H1 (cell line): ENCODE results near the gene C5orf52. TPM values are rescaled to one million over a fixed set of nuclear protein-coding genes. Genes with fewer than 3 reads are reported as not detected.

Experiments
- CTCF ChIA-PET: fragments of 300-600 bp; sonication (Branson Sonifier 250); formaldehyde crosslinking; loops from one replicate; lab custom pipeline; 2021; ENCODE audit not compliant: partially characterized antibody; lab: Charles Lee
- POLR2A ChIA-PET: fragments of 300-600 bp; sonication (Branson Sonifier 250); formaldehyde crosslinking; loops from one replicate; lab custom pipeline; 2021; ENCODE audit warnings: inconsistent platforms; ENCODE audit not compliant: partially characterized antibody; lab: Charles Lee
- DNase-seq, 2 experiments: peaks; one replicate each; pipeline versions ENCODE4 v3.0.0 to v3.0.0-alpha.2; 2010 to 2022; ENCODE audit warnings: low spot score in 2 of 2, low read depth in 1 of 2, mixed read lengths in 1 of 2
- FAIRE-seq: peaks from 2 replicates; lab custom pipeline; 2011; peaks lifted over from hg19 to GRCh38; lab: Jason Lieb, UNC
- H2AFZ ChIP-seq: 2 replicates; pipeline ENCODE4 v1.8.1; 2012; ENCODE audit warnings: low read length, inconsistent platforms
- H2AK5ac ChIP-seq: 2 replicates; pipeline ENCODE4 v1.6.1; 2013; ENCODE audit warnings: low read depth, low read length
- H2BK120ac ChIP-seq: replicated peaks from 2 replicates; pipeline ENCODE3; 2013; ENCODE audit warnings: low read depth, low read length, inconsistent platforms
- H2BK12ac ChIP-seq: 2 replicates; pipeline ENCODE4 v1.6.1; 2013; ENCODE audit warnings: low read depth, low read length
- H2BK15ac ChIP-seq: 2 replicates; pipeline ENCODE4 v1.6.1; 2013; ENCODE audit warnings: low read length
- H2BK20ac ChIP-seq: 2 replicates; pipeline ENCODE4 v1.6.1; 2013; ENCODE audit warnings: low read length
- H2BK5ac ChIP-seq: 2 replicates; pipeline ENCODE4 v1.6.1; 2013; ENCODE audit warnings: low read depth, low read length
- H3K14ac ChIP-seq: 2 replicates; pipeline ENCODE4 v1.6.1; 2013; ENCODE audit warnings: inconsistent platforms; ENCODE audit not compliant: insufficient read length
- H3K18ac ChIP-seq: 2 replicates; pipeline ENCODE4 v1.6.1; 2013; ENCODE audit warnings: low read length; ENCODE audit errors: extremely low read depth
- H3K23ac ChIP-seq: 2 replicates; pipeline ENCODE4 v1.6.1; 2013; ENCODE audit warnings: inconsistent platforms; ENCODE audit not compliant: insufficient read length
- H3K23me2 ChIP-seq: 2 replicates; pipeline ENCODE4 v1.6.1; 2013; ENCODE audit warnings: low read depth, low read length
- H3K27ac ChIP-seq: 2 replicates; pipeline ENCODE4 v1.6.1; 2011; ENCODE audit warnings: low read depth, low read length, inconsistent platforms
- H3K27me3 ChIP-seq, 4 experiments: replicated peaks in 1 of 4; 1 replicate in 1 of 4; 2 replicates in 3 of 4; pipeline versions ENCODE4 v1.6.1 to v1.8.1; 2011 to 2013; ENCODE audit warnings: low read length in 3 of 4, mild to moderate bottlenecking in 3 of 4, inconsistent platforms in 2 of 4, mixed read lengths in 2 of 4, moderate library complexity in 1 of 4; ENCODE audit not compliant: control insufficient read depth in 3 of 4, insufficient read depth in 3 of 4; ENCODE audit errors: extremely low read depth in 1 of 4
- H3K36me3 ChIP-seq, 4 experiments: 2 replicates each; pipeline versions ENCODE4 v1.6.1 to v1.8.1; 2011 to 2013; ENCODE audit warnings: mild to moderate bottlenecking in 4 of 4, low read length in 3 of 4, moderate library complexity in 2 of 4, control low read depth in 1 of 4, inconsistent platforms in 1 of 4; ENCODE audit not compliant: insufficient read depth in 4 of 4, control insufficient read depth in 2 of 4
- H3K4ac ChIP-seq: replicated peaks from 2 replicates; pipeline ENCODE3; 2013; ENCODE audit warnings: low read length, low read depth, mixed read lengths, inconsistent platforms; ENCODE audit not compliant: insufficient read length
- H3K4me1 ChIP-seq, 4 experiments: replicated peaks in 1 of 4; 1 replicate in 1 of 4; 2 replicates in 3 of 4; pipeline versions ENCODE4 v1.6.1 to v1.8.1; 2011 to 2013; ENCODE audit warnings: low read length in 3 of 4, inconsistent platforms in 2 of 4, mixed read lengths in 1 of 4; ENCODE audit not compliant: insufficient read depth in 4 of 4, control insufficient read depth in 3 of 4
- H3K4me2 ChIP-seq, 2 experiments: 2 replicates each; pipeline versions ENCODE4 v1.6.1 to v1.8.1; 2011 to 2013; ENCODE audit warnings: low read depth in 2 of 2, low read length in 2 of 2, control low read depth in 1 of 2, inconsistent platforms in 1 of 2, mild to moderate bottlenecking in 1 of 2; ENCODE audit not compliant: insufficient read depth in 1 of 2
- H3K4me3 ChIP-seq, 4 experiments: fragments of 200-600, 300-600 bp in 1 of 4; sonication (generic), shearing (Covaris generic), sonication (Bioruptor Twin) in 1 of 4; 2 replicates each; pipeline versions ENCODE4 v1.5.1 to v1.8.1; 2011 to 2016; ENCODE audit warnings: low read length in 4 of 4, low read depth in 3 of 4, control low read depth in 2 of 4, inconsistent platforms in 2 of 4, mild to moderate bottlenecking in 2 of 4, mixed read lengths in 1 of 4, moderate library complexity in 1 of 4; ENCODE audit not compliant: insufficient read depth in 2 of 4; ENCODE audit errors: extremely low read depth in 1 of 4
- H3K56ac ChIP-seq: replicated peaks from 2 replicates; pipeline ENCODE3; 2013; ENCODE audit warnings: low read depth, mild to moderate bottlenecking, mixed read lengths, low read length, inconsistent platforms; ENCODE audit not compliant: insufficient read length
- H3K79me1 ChIP-seq: 2 replicates; pipeline ENCODE4 v1.6.1; 2013; ENCODE audit warnings: low read depth, low read length, control low read depth
- H3K79me2 ChIP-seq, 2 experiments: 2 replicates each; pipeline versions ENCODE4 v1.6.1 to v1.8.1; 2012 to 2013; ENCODE audit warnings: low read length in 2 of 2, mild to moderate bottlenecking in 2 of 2, inconsistent platforms in 1 of 2; ENCODE audit not compliant: insufficient read depth in 2 of 2, control insufficient read depth in 1 of 2
- H3K9ac ChIP-seq, 4 experiments: replicated peaks in 1 of 4; 1 replicate in 1 of 4; 2 replicates in 3 of 4; pipeline versions ENCODE4 v1.6.1 to v1.8.1; 2011 to 2013; ENCODE audit warnings: low read depth in 3 of 4, low read length in 3 of 4, control low read depth in 2 of 4, mild to moderate bottlenecking in 2 of 4, moderate library complexity in 2 of 4, inconsistent platforms in 1 of 4; ENCODE audit errors: extremely low read depth in 1 of 4
- H3K9me3 ChIP-seq, 2 experiments: 2 replicates each; pipeline versions ENCODE4 v1.6.1 to v1.8.1; 2012 to 2013; ENCODE audit warnings: mild to moderate bottlenecking in 2 of 2, moderate library complexity in 2 of 2, control low read depth in 1 of 2, inconsistent platforms in 1 of 2, low read depth in 1 of 2, low read length in 1 of 2, mixed read lengths in 1 of 2; ENCODE audit not compliant: insufficient read depth in 2 of 2
- H4K20me1 ChIP-seq, 2 experiments: replicated peaks in 1 of 2; 2 replicates each; pipeline versions ENCODE3 to v1.8.1; 2011 to 2013; ENCODE audit warnings: inconsistent platforms in 2 of 2, low read length in 2 of 2, mild to moderate bottlenecking in 1 of 2; ENCODE audit not compliant: insufficient read depth in 2 of 2, control insufficient read depth in 1 of 2
- H4K5ac ChIP-seq: 2 replicates; pipeline ENCODE4 v1.6.1; 2013; ENCODE audit warnings: low read length, low read depth, mixed read lengths, inconsistent platforms; ENCODE audit not compliant: insufficient read length
- H4K8ac ChIP-seq: 2 replicates; pipeline ENCODE4 v1.8.0; 2013; ENCODE audit warnings: mild to moderate bottlenecking, moderate library complexity, low read length, inconsistent platforms; ENCODE audit not compliant: insufficient read depth; ENCODE audit errors: extremely low read depth
- H4K91ac ChIP-seq: replicated peaks from 2 replicates; pipeline ENCODE3; 2013; ENCODE audit warnings: low read length, mixed read lengths, inconsistent platforms; ENCODE audit not compliant: insufficient read length
- BCL11A ChIP-seq, 2 experiments: IDR thresholded peaks; one replicate each; pipeline ENCODE4 v1.6.1; 2011; ENCODE audit warnings: low read depth in 2 of 2, low read length in 2 of 2, mild to moderate bottlenecking in 2 of 2
- KDM4A ChIP-seq: IDR thresholded peaks from one replicate; pipeline ENCODE4 v1.7.1; 2012; ENCODE audit warnings: low read depth, mild to moderate bottlenecking, moderate library complexity, low read length, inconsistent platforms; ENCODE audit not compliant: severe bottlenecking
- RAD21 ChIP-seq, 2 experiments: IDR thresholded peaks in 1 of 2; conservative IDR thresholded peaks in 1 of 2; 2 replicates each; pipeline ENCODE4 v1.6.1; 2011; ENCODE audit warnings: low read depth in 2 of 2, low read length in 2 of 2, improper control_type of control experiment in 1 of 2, inconsistent platforms in 1 of 2, mild to moderate bottlenecking in 1 of 2, moderate library complexity in 1 of 2
- RFX5 ChIP-seq: IDR thresholded peaks from 2 replicates; pipeline ENCODE4 v1.6.1; 2011; ENCODE audit warnings: low read depth, low read length, improper control_type of control experiment, borderline replicate concordance
- TCF12 ChIP-seq: IDR thresholded peaks from 2 replicates; pipeline ENCODE4 v1.6.1; 2011; ENCODE audit warnings: low read depth, mild to moderate bottlenecking, low read length
- WGBS, 2 experiments: shearing (Covaris generic) in 1 of 2; methylation state at CpG; one replicate each; pipeline versions ENCODE4 v1.1.6 to v1.1.7; 2013 to 2015; ENCODE audit warnings: low lambda C conversion rate in 2 of 2, mixed read lengths in 2 of 2, inconsistent platforms in 1 of 2, low coverage in 1 of 2, missing lambda C conversion rate in 1 of 2; ENCODE audit not compliant: insufficient replicate concordance in 2 of 2, insufficient coverage in 1 of 2, insufficient read length in 1 of 2; ENCODE audit errors: extremely low coverage in 1 of 2, missing lambda C conversion rate in 1 of 2; 5-methylcytosine and 5-hydroxymethylcytosine counted together
- polyA plus RNA-seq, 7 experiments: library from polyadenylated mRNA; depleted of rRNA in 3 of 7; stranded (reverse) in 5 of 7; unstranded in 2 of 7; fragments of >200 nt in 5 of 7; fragments of 200-250 nt in 2 of 7; gene quantifications; 1 replicate in 5 of 7; 2 replicates in 1 of 7; 4 replicates in 1 of 7; pipeline versions ENCODE4 v1.2.1 to v1.2.3, GENCODE V29; 2011 to 2013; ENCODE audit warnings: missing spikeins in 2 of 7, mixed read lengths in 2 of 7
- total RNA-seq: library from RNA; stranded (reverse); fragmentation: NEBNext Ultra II Directional; extraction: Animal tissue kit (Norgen Biotek cat#: 25700); gene quantifications from 2 replicates; pipeline ENCODE4 v1.2.1, GENCODE V29; 2021

The C5orf52 gene
- total and polyA plus RNA-seq, 2 of the 8 experiments (the other 6 are each of a cell fraction or from before 2014, with no cell fraction given), result not detected

- Histone ChIP-seq H3K79me2 (no peaks in the 10 kb centered on the region), H3K4ac (no peak overlapping the region), H3K14ac (no peak overlapping the region), H4K91ac (no peak overlapping the region), H3K4me3 (no peak overlapping the region), H2AFZ (no peak overlapping the region), H2BK120ac (no peak overlapping the region), H3K9me3 (no peaks in the 10 kb centered on the region), H2BK15ac (no peak overlapping the region), H4K5ac (no peak overlapping the region), H3K4me1 (no peaks in the 10 kb centered on the region), H4K8ac (no peak overlapping the region), H3K27ac (no peak overlapping the region), H3K23me2 (no peaks in the 10 kb centered on the region), H3K36me3 (no peaks in the 10 kb centered on the region; a peak in 2 of 8 replicates), H3K27me3 (no peaks in the 10 kb centered on the region), H3K9ac (no peak overlapping the region), H4K20me1 (no peaks in the 10 kb centered on the region), H2BK5ac (no peak overlapping the region), H3K79me1 (no peaks in the 10 kb centered on the region), H2BK20ac (no peak overlapping the region), H3K4me2 (no peak overlapping the region), H3K23ac (no peak overlapping the region), H2AK5ac (no peak overlapping the region), H3K56ac (no peak overlapping the region), H3K18ac (no peak overlapping the region), H2BK12ac (no peak overlapping the region)
- TF ChIP-seq RFX5 (no peak), KDM4A (no peak), RAD21 (IDR thresholded peaks at IDR 0.05 in 1 of 2, conservative IDR thresholded peaks at IDR 0.05 in 1 of 2; ENCODE audit: low read depth in 2 of 2, low read length in 2 of 2) (no peak), TCF12 (no peak), BCL11A (IDR thresholded peaks at IDR 0.05; ENCODE audit: low read depth in 2 of 2, low read length in 2 of 2) (no peak)
- WGBS, 2 experiments, result 100% methylated on average over 3 of the region's 3 CpGs; no CpG with 5 or more reads in 1 of the 2 experiments
- no peak for DNase-seq
- ChIA-PET POLR2A (no interaction called here), CTCF (interaction anchor here (0.7 to 1.3 kb wide), 2 partner anchors 10 to 65 kb away, joined by 3 to 4 read pairs; partner anchors contain the start of gene LSM11)
- FAIRE-seq, result no peak
Observed at GRCh38 chr5:157677931-157678330, 6.6 kb downstream of the C5orf52 start.
